ENCODE measurements around the gene STAMBP. TPM values are rescaled to one million over a fixed set of nuclear protein-coding genes. Genes with fewer than 3 reads are reported as not detected.

The STAMBP gene
- total and polyA plus RNA-seq, 2 of the 13 experiments (the other 11 are each of a cell fraction or from before 2014, with no cell fraction given), result 49.6 to 53.2 TPM

DNA sequence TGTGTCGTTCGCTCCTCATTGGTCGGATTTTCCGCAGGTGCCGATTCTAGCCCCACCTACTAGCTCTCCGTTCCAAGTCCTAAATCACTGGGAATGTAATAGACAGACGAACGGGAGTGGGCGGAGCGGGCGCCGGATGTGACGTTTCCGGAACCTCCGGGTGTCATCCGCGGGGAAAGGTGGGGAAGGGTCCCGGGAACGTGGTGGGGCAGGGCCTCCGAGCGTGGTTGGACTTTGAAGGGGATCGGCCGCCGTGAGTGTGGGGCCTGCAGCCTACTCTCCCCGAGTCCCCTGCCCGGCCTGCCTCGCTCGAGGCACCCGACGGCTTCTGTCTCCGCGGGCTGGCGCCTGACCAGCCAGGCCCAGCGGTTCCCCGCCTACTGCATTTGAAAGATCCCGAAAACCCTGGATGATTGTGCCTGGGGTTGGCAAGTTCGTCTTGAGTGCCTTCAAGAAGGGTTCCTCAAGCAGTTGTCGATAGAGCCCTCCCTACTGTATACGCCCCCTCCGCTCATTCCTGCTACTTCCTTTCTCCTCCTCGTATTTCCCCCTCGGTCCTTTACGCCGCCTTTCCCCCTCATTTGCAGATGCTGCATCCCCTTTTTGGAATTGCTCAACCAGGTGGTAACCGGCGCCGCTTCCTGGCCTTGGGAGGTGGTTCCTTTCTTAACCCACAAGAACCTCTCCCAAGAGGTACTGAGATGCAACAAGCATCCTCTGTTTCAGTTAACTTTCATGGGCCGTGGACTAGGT is at the start of gene STAMBP (continued):
- TF ChIP-seq, protein P1, sequence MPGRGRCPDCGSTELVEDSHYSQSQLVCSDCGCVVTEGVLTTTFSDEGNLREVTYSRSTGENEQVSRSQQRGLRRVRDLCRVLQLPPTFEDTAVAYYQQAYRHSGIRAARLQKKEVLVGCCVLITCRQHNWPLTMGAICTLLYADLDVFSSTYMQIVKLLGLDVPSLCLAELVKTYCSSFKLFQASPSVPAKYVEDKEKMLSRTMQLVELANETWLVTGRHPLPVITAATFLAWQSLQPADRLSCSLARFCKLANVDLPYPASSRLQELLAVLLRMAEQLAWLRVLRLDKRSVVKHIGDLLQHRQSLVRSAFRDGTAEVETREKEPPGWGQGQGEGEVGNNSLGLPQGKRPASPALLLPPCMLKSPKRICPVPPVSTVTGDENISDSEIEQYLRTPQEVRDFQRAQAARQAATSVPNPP (CRISPR knock-in tag; IDR thresholded peaks at IDR 0.05), result peak; percentile 53; the same call in 1 of the 2 replicates
- TF ChIP-seq NAIF1 (CRISPR knock-in tag; IDR thresholded peaks at IDR 0.05; ENCODE audit: borderline replicate concordance), result 0 out of 2 replicates have a peak, but pooled peaks have one; percentile 59
- TF ChIP-seq ZNF850 (CRISPR knock-in tag; conservative IDR thresholded peaks at IDR 0.05), result no peak
- TF ChIP-seq, protein P2, sequence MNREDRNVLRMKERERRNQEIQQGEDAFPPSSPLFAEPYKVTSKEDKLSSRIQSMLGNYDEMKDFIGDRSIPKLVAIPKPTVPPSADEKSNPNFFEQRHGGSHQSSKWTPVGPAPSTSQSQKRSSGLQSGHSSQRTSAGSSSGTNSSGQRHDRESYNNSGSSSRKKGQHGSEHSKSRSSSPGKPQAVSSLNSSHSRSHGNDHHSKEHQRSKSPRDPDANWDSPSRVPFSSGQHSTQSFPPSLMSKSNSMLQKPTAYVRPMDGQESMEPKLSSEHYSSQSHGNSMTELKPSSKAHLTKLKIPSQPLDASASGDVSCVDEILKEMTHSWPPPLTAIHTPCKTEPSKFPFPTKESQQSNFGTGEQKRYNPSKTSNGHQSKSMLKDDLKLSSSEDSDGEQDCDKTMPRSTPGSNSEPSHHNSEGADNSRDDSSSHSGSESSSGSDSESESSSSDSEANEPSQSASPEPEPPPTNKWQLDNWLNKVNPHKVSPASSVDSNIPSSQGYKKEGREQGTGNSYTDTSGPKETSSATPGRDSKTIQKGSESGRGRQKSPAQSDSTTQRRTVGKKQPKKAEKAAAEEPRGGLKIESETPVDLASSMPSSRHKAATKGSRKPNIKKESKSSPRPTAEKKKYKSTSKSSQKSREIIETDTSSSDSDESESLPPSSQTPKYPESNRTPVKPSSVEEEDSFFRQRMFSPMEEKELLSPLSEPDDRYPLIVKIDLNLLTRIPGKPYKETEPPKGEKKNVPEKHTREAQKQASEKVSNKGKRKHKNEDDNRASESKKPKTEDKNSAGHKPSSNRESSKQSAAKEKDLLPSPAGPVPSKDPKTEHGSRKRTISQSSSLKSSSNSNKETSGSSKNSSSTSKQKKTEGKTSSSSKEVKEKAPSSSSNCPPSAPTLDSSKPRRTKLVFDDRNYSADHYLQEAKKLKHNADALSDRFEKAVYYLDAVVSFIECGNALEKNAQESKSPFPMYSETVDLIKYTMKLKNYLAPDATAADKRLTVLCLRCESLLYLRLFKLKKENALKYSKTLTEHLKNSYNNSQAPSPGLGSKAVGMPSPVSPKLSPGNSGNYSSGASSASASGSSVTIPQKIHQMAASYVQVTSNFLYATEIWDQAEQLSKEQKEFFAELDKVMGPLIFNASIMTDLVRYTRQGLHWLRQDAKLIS (CRISPR knock-in tag; IDR thresholded peaks at IDR 0.05), result no peak
- TF ChIP-seq NONO (IDR thresholded peaks at IDR 0.05), result no peak
- TF ChIP-seq NONO (CRISPR knock-in tag; conservative IDR thresholded peaks at IDR 0.05), result no peak
- TF ChIP-seq SAFB2 (CRISPR knock-in tag; IDR thresholded peaks at IDR 0.05; ENCODE audit: borderline replicate concordance, low read depth), result no peak
- TF ChIP-seq ZNF468 (CRISPR knock-in tag; IDR thresholded peaks at IDR 0.05), result no peak
- TF ChIP-seq ZNF7 (CRISPR knock-in tag; IDR thresholded peaks at IDR 0.05), result no peak
- TF ChIP-seq, protein P3, sequence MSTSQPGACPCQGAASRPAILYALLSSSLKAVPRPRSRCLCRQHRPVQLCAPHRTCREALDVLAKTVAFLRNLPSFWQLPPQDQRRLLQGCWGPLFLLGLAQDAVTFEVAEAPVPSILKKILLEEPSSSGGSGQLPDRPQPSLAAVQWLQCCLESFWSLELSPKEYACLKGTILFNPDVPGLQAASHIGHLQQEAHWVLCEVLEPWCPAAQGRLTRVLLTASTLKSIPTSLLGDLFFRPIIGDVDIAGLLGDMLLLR (CRISPR knock-in tag; IDR thresholded peaks at IDR 0.05), result no peak
- TF ChIP-seq POGZ (CRISPR knock-in tag; IDR thresholded peaks at IDR 0.05), result peak; percentile 99
- no peak for TF ChIP-seq HMG20A (CRISPR knock-in tag; IDR thresholded peaks at IDR 0.05; ENCODE audit: borderline replicate concordance)
- TF ChIP-seq CENPX (CRISPR knock-in tag; IDR thresholded peaks at IDR 0.05), result no peak
- TF ChIP-seq, protein P4, sequence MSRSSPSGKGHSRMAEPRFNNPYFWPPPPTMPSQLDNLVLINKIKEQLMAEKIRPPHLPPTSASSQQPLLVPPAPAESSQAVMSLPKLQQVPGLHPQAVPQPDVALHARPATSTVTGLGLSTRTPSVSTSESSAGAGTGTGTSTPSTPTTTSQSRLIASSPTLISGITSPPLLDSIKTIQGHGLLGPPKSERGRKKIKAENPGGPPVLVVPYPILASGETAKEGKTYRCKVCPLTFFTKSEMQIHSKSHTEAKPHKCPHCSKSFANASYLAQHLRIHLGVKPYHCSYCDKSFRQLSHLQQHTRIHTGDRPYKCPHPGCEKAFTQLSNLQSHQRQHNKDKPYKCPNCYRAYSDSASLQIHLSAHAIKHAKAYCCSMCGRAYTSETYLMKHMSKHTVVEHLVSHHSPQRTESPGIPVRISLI (CRISPR knock-in tag; IDR thresholded peaks at IDR 0.05; ENCODE audit: borderline replicate concordance), result no peak; the same call in 1 of the 2 replicates
- TF ChIP-seq EHMT2 (IDR thresholded peaks at IDR 0.05; ENCODE audit: borderline replicate concordance, low read depth, low read length), result no peak; the same call in 1 of the 2 replicates
- no peak for TF ChIP-seq RARG (CRISPR knock-in tag; IDR thresholded peaks at IDR 0.05; ENCODE audit: low read depth)
- TF ChIP-seq ZNF234 (CRISPR knock-in tag; conservative IDR thresholded peaks at IDR 0.05), result no peak
- TF ChIP-seq, protein P5, sequence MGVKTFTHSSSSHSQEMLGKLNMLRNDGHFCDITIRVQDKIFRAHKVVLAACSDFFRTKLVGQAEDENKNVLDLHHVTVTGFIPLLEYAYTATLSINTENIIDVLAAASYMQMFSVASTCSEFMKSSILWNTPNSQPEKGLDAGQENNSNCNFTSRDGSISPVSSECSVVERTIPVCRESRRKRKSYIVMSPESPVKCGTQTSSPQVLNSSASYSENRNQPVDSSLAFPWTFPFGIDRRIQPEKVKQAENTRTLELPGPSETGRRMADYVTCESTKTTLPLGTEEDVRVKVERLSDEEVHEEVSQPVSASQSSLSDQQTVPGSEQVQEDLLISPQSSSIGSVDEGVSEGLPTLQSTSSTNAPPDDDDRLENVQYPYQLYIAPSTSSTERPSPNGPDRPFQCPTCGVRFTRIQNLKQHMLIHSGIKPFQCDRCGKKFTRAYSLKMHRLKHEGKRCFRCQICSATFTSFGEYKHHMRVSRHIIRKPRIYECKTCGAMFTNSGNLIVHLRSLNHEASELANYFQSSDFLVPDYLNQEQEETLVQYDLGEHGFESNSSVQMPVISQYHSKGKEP (CRISPR knock-in tag; IDR thresholded peaks at IDR 0.05), result no peak
- no peak for TF ChIP-seq ZNF891 (CRISPR knock-in tag; IDR thresholded peaks at IDR 0.05)
- no peak for TF ChIP-seq PLRG1 (conservative IDR thresholded peaks at IDR 0.05)
- TF ChIP-seq SOX5 (CRISPR knock-in tag; IDR thresholded peaks at IDR 0.05; ENCODE audit: borderline replicate concordance), result no peak; the same call in 1 of the 2 replicates
